Liver (tissue), 9 donors: Measurements from ENCODE around the gene DUSP7. TPM values are rescaled to one million over a fixed set of nuclear protein-coding genes. Genes with fewer than 3 reads are reported as not detected.
A peak's percentile ranks its signal among the peaks of the same experiment; 100 is the strongest.

Source experiments
- DNase-seq: peaks from one replicate; pipeline ENCODE4 v3.0.0-alpha.2; 2017; ENCODE audit warnings: low spot score
- H3K27ac ChIP-seq, 2 donors: one replicate each; pipeline ENCODE4 v1.7.0; 2013; ENCODE audit warnings: inconsistent platforms in 2 of 2, low read length in 2 of 2, control low read depth in 1 of 2, low read depth in 1 of 2, mild to moderate bottlenecking in 1 of 2
- H3K27me3 ChIP-seq, 4 donors: one replicate each; pipeline versions ENCODE4 v1.6.1 to v1.7.0; 2013; ENCODE audit warnings: low read length in 3 of 4, inconsistent platforms in 1 of 4, mild to moderate bottlenecking in 1 of 4, moderate library complexity in 1 of 4; ENCODE audit not compliant: control insufficient read depth in 4 of 4, insufficient read depth in 4 of 4
- H3K36me3 ChIP-seq, 4 donors: one replicate each; pipeline versions ENCODE4 v1.6.1 to v1.7.0; 2013; ENCODE audit warnings: low read length in 3 of 4, mild to moderate bottlenecking in 3 of 4, low read depth in 1 of 4, moderate library complexity in 1 of 4; ENCODE audit not compliant: control insufficient read depth in 4 of 4, insufficient read depth in 3 of 4
- H3K4me1 ChIP-seq, 4 donors: one replicate each; pipeline versions ENCODE4 v1.6.1 to v1.7.0; 2013; ENCODE audit warnings: low read length in 3 of 4, mild to moderate bottlenecking in 3 of 4, moderate library complexity in 1 of 4; ENCODE audit not compliant: control insufficient read depth in 4 of 4, insufficient read depth in 4 of 4
- H3K4me3 ChIP-seq, 3 donors: one replicate each; pipeline versions ENCODE4 v1.6.1 to v1.7.0; 2013; ENCODE audit warnings: low read length in 3 of 3, control low read depth in 1 of 3, low read depth in 1 of 3, mild to moderate bottlenecking in 1 of 3
- H3K9ac ChIP-seq, 2 donors: one replicate each; pipeline ENCODE4 v1.7.0; 2013; ENCODE audit warnings: low read length in 2 of 2, mild to moderate bottlenecking in 2 of 2, moderate library complexity in 2 of 2, control low read depth in 1 of 2, low read depth in 1 of 2
- H3K9me3 ChIP-seq, 4 donors: one replicate each; pipeline versions ENCODE4 v1.6.1 to v1.7.0; 2013; ENCODE audit warnings: low read length in 3 of 4; ENCODE audit not compliant: control insufficient read depth in 4 of 4
- ATF3 ChIP-seq: IDR thresholded peaks from 2 replicates; pipeline ENCODE4 v1.6.1; 2016; ENCODE audit warnings: antibody characterized with exemption
- CTCF ChIP-seq: fragments of 150-350 bp; IDR thresholded peaks from 2 replicates; pipeline ENCODE4 v1.5.1; 2017; ENCODE audit warnings: improper control_type of control experiment, low read depth, low read length; ENCODE audit not compliant: missing input control
- EGR1 ChIP-seq, 2 donors: IDR thresholded peaks; 2 replicates each; pipeline ENCODE4 v1.6.1; 2016 to 2018; ENCODE audit warnings: antibody characterized with exemption in 2 of 2, low read depth in 2 of 2
- FOXA1 ChIP-seq: IDR thresholded peaks from 2 replicates; pipeline ENCODE4 v1.6.1; 2016; ENCODE audit warnings: antibody characterized with exemption
- FOXA2 ChIP-seq: IDR thresholded peaks from 2 replicates; pipeline ENCODE4 v1.6.1; 2016; ENCODE audit warnings: antibody characterized with exemption
- GABPA ChIP-seq, 2 donors: IDR thresholded peaks in 1 of 2; conservative IDR thresholded peaks in 1 of 2; 2 replicates each; pipeline ENCODE4 v1.6.1; 2016; ENCODE audit warnings: antibody characterized with exemption in 2 of 2, mild to moderate bottlenecking in 1 of 2, moderate library complexity in 1 of 2
- HNF4G ChIP-seq: IDR thresholded peaks from 2 replicates; pipeline ENCODE4 v1.6.1; 2016; ENCODE audit warnings: antibody characterized with exemption
- NR2F2 ChIP-seq: IDR thresholded peaks from 2 replicates; pipeline ENCODE4 v1.6.1; 2016; ENCODE audit warnings: antibody characterized with exemption
- RAD21 ChIP-seq, 2 donors: IDR thresholded peaks; 2 replicates each; pipeline ENCODE4 v1.6.1; 2016; ENCODE audit warnings: antibody characterized with exemption in 2 of 2, mild to moderate bottlenecking in 2 of 2
- RXRA ChIP-seq, 2 donors: IDR thresholded peaks; 2 replicates each; pipeline ENCODE4 v1.6.1; 2017 to 2018; ENCODE audit warnings: antibody characterized with exemption in 2 of 2, mild to moderate bottlenecking in 1 of 2
- SP1 ChIP-seq: IDR thresholded peaks from 2 replicates; pipeline ENCODE4 v1.6.1; 2018; ENCODE audit warnings: antibody characterized with exemption, mild to moderate bottlenecking
- ZBTB33 ChIP-seq: IDR thresholded peaks from 2 replicates; pipeline ENCODE4 v1.6.1; 2016; ENCODE audit warnings: antibody characterized with exemption
- WGBS: extraction: QIAGEN DNeasy Blood & Tissue Kit; methylation state at CpG from one replicate; pipeline ENCODE4 v1.1.7; 2013; 5-methylcytosine and 5-hydroxymethylcytosine counted together
- polyA plus RNA-seq, 2 donors: library from polyadenylated mRNA; stranded (reverse) in 1 of 2; unstranded in 1 of 2; fragments of 200-250 nt in 1 of 2; fragments of >200 nt in 1 of 2; fragmentation: Nextera tagmentation in 1 of 2; extraction: Ambion mirVana in 1 of 2; gene quantifications; one replicate each; pipeline versions ENCODE4 v1.2.1 to v1.2.3, GENCODE V29; 2013 to 2015
- total RNA-seq, 2 donors: library from RNA; depleted of rRNA; stranded (reverse); fragments of >200 nt; gene quantifications; one replicate each; pipeline ENCODE4 v1.2.3, GENCODE V29; 2014
- TF ChIP-seq, protein P1 (sequence below): IDR thresholded peaks from 2 replicates; pipeline ENCODE4 v1.6.1; 2016; ENCODE audit warnings: antibody characterized with exemption
- TF ChIP-seq, protein P2 (sequence below): IDR thresholded peaks from 2 replicates; pipeline ENCODE4 v1.6.1; 2016; ENCODE audit warnings: antibody characterized with exemption, mild to moderate bottlenecking
- donor health status: healthy.
- donor health status: healthy.
- donor health status: healthy.
- donor health status: healthy.
- donor health status: healthy.

DUSP7 gene
- total and polyA plus RNA-seq, 4 donors, result 1.5 to 5.0 (median 3.7) TPM

- Histone ChIP-seq H3K9ac (no peak overlapping the region), H3K9me3 (no peaks in the 10 kb centered on the region), H3K4me3 (no peak overlapping the region), H3K36me3 (no peaks in the 10 kb centered on the region), H3K27me3 (no peaks in the 10 kb centered on the region), H3K27ac (no peak overlapping the region), H3K4me1 (no peaks in the 10 kb centered on the region)
- DNase-seq, result no peak
- 74% methylated on average over 7 of the region's 7 CpGs for WGBS
- no peak for TF ChIP-seq CTCF
- TF ChIP-seq NR2F2, result peak; percentile 82
Observed at GRCh38 chr3:52012699-52013098, 43.7 kb downstream of the DUSP7 start.

GRCh38 chr3:52010431-52010830 lies 45.9 kb downstream of the DUSP7 start:
- Histone ChIP-seq H3K27me3 (no peaks in the 10 kb centered on the region), H3K4me1 (peaks cover 0 to 9% (median 1%) of the 10 kb centered on the region in 4 donors), H3K9me3 (no peaks in the 10 kb centered on the region), H3K9ac (no peak overlapping the region), H3K36me3 (no peaks in the 10 kb centered on the region), H3K4me3 (no peak overlapping the region), H3K27ac (no peak overlapping the region)
- TF ChIP-seq FOXA2 (no peak), SP1 (no peak), EGR1 (IDR thresholded peaks at IDR 0.05; ENCODE audit: low read depth in 2 of 2) (no peak), FOXA1 (no peak), ZBTB33 (no peak), RAD21 (IDR thresholded peaks at IDR 0.05) (no peak), RXRA (IDR thresholded peaks at IDR 0.05) (no peak), ATF3 (no peak), CTCF (no peak), HNF4G (no peak), GABPA (IDR thresholded peaks at IDR 0.05 in 1 of 2, conservative IDR thresholded peaks at IDR 0.05 in 1 of 2) (no peak)
- TF ChIP-seq, protein P1, sequence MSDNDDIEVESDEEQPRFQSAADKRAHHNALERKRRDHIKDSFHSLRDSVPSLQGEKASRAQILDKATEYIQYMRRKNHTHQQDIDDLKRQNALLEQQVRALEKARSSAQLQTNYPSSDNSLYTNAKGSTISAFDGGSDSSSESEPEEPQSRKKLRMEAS, result no peak
- TF ChIP-seq, protein P2, sequence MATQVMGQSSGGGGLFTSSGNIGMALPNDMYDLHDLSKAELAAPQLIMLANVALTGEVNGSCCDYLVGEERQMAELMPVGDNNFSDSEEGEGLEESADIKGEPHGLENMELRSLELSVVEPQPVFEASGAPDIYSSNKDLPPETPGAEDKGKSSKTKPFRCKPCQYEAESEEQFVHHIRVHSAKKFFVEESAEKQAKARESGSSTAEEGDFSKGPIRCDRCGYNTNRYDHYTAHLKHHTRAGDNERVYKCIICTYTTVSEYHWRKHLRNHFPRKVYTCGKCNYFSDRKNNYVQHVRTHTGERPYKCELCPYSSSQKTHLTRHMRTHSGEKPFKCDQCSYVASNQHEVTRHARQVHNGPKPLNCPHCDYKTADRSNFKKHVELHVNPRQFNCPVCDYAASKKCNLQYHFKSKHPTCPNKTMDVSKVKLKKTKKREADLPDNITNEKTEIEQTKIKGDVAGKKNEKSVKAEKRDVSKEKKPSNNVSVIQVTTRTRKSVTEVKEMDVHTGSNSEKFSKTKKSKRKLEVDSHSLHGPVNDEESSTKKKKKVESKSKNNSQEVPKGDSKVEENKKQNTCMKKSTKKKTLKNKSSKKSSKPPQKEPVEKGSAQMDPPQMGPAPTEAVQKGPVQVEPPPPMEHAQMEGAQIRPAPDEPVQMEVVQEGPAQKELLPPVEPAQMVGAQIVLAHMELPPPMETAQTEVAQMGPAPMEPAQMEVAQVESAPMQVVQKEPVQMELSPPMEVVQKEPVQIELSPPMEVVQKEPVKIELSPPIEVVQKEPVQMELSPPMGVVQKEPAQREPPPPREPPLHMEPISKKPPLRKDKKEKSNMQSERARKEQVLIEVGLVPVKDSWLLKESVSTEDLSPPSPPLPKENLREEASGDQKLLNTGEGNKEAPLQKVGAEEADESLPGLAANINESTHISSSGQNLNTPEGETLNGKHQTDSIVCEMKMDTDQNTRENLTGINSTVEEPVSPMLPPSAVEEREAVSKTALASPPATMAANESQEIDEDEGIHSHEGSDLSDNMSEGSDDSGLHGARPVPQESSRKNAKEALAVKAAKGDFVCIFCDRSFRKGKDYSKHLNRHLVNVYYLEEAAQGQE, result no peak
- DNase-seq, result no peak
